ENCODE measurements around the gene RASA1.
"Not testable (repeated sequence)": the region's sequence is repeated elsewhere in the genome, so short reads cannot be mapped to it uniquely, and the experiment has no call there.

RASA1 gene

GRCh38 chr5:87266914-87267573 lies 639 bp upstream of the RASA1 start:
- Mint-ChIP-seq H3K27ac (peak overlapping the region; percentile 92), H3K27me3 (no peaks in the 10 kb centered on the region), H3K36me3 (no peaks in the 10 kb centered on the region), H3K4me3 (peak overlapping the region; percentile 95), H3K4me1 (peaks cover 18% of the 10 kb centered on the region), H3K9me3 (no peaks in the 10 kb centered on the region)
- ATAC-seq (ENCODE audit: low read depth) (no peak), DNase-seq (ENCODE audit: low spot score in 2 of 2) (no peak)

GRCh38 chr5:87268126-87268969 lies 665 bp downstream of the RASA1 start:
- H3K9me3 Mint-ChIP-seq: no peaks in the 10 kb centered on the region
- peaks cover 18% of the 10 kb centered on the region for H3K4me1 Mint-ChIP-seq

GRCh38 chr5:87268970-87269377 lies 1.3 kb downstream of the RASA1 start:
- peak overlapping the region; percentile 95 for H3K4me3 Mint-ChIP-seq
- no peaks in the 10 kb centered on the region for H3K27me3 Mint-ChIP-seq

More at GRCh38 chr5:87268126-87268969, 665 bp downstream of the RASA1 start:
- no peaks in the 10 kb centered on the region for H3K27me3 Mint-ChIP-seq
- peak overlapping the region; percentile 95 for H3K4me3 Mint-ChIP-seq
- peak; percentile 72 for ATAC-seq (ENCODE audit: low read depth)
- DNase-seq (ENCODE audit: low spot score in 2 of 2): peak; percentile 48 to 70
- H3K36me3 Mint-ChIP-seq: no peaks in the 10 kb centered on the region
- H3K27ac Mint-ChIP-seq: peak overlapping the region; percentile 92

GRCh38 chr5:87270888-87271287 lies 3.2 kb downstream of the RASA1 start:
- peaks cover 31% of the 10 kb centered on the region for H3K4me1 Mint-ChIP-seq
- not testable (repeated sequence) for ATAC-seq (ENCODE audit: low read depth); H3K36me3 Mint-ChIP-seq; DNase-seq (ENCODE audit: low spot score in 2 of 2); H3K9me3 Mint-ChIP-seq; H3K27me3 Mint-ChIP-seq; H3K4me3 Mint-ChIP-seq; H3K27ac Mint-ChIP-seq

More at GRCh38 chr5:87268970-87269377, 1.3 kb downstream of the RASA1 start:
- H3K27ac Mint-ChIP-seq: peak overlapping the region; percentile 92
- peaks cover 18% of the 10 kb centered on the region for H3K4me1 Mint-ChIP-seq
- DNase-seq (ENCODE audit: low spot score in 2 of 2): no peak
- H3K36me3 Mint-ChIP-seq: no peaks in the 10 kb centered on the region
- ATAC-seq (ENCODE audit: low read depth): no peak
- no peaks in the 10 kb centered on the region for H3K9me3 Mint-ChIP-seq

- H3K27ac Mint-ChIP-seq: peak overlapping the region; percentile 35
- peaks cover 28% of the 10 kb centered on the region for H3K4me1 Mint-ChIP-seq
- peaks cover 16% of the 10 kb centered on the region for H3K36me3 Mint-ChIP-seq
These were observed 9.0 kb downstream of the RASA1 start for GRCh38 chr5:87276655-87277054.

GRCh38 chr5:87277279-87277835 lies 9.7 kb downstream of the RASA1 start:
- DNase-seq (ENCODE audit: low spot score in 2 of 2): no peak
- H3K36me3 Mint-ChIP-seq: peaks cover 20% of the 10 kb centered on the region
- H3K4me1 Mint-ChIP-seq: peaks cover 31% of the 10 kb centered on the region
- H3K4me3 Mint-ChIP-seq: no peak overlapping the region
- H3K9me3 Mint-ChIP-seq: no peaks in the 10 kb centered on the region
- no peak for ATAC-seq (ENCODE audit: low read depth)
- peak overlapping the region; percentile 81 for H3K27ac Mint-ChIP-seq
- no peaks in the 10 kb centered on the region for H3K27me3 Mint-ChIP-seq

More at GRCh38 chr5:87276655-87277054, 9.0 kb downstream of the RASA1 start:
- Mint-ChIP-seq H3K9me3 (no peaks in the 10 kb centered on the region), H3K4me3 (no peak overlapping the region), H3K27me3 (no peaks in the 10 kb centered on the region)
- ATAC-seq (ENCODE audit: low read depth): no peak
- DNase-seq (ENCODE audit: low spot score in 2 of 2): no peak

GRCh38 chr5:87278590-87279100 lies 11.0 kb downstream of the RASA1 start:
- peaks cover 23% of the 10 kb centered on the region for H3K36me3 Mint-ChIP-seq
- DNase-seq (ENCODE audit: low spot score in 2 of 2): no peak
- H3K4me3 Mint-ChIP-seq: no peak overlapping the region
- no peaks in the 10 kb centered on the region for H3K9me3 Mint-ChIP-seq
- no peaks in the 10 kb centered on the region for H3K27me3 Mint-ChIP-seq
- peak overlapping the region; percentile 28 for H3K27ac Mint-ChIP-seq
- ATAC-seq (ENCODE audit: low read depth): no peak
- peaks cover 36% of the 10 kb centered on the region for H3K4me1 Mint-ChIP-seq

- H3K9me3 Mint-ChIP-seq: no peaks in the 10 kb centered on the region
- H3K4me1 Mint-ChIP-seq: peaks cover 22% of the 10 kb centered on the region
- H3K36me3 Mint-ChIP-seq: peaks cover 26% of the 10 kb centered on the region
- no peaks in the 10 kb centered on the region for H3K27me3 Mint-ChIP-seq
- no peak overlapping the region for H3K4me3 Mint-ChIP-seq
- ATAC-seq (ENCODE audit: low read depth) (no peak), DNase-seq (ENCODE audit: low spot score in 2 of 2) (no peak)
- H3K27ac Mint-ChIP-seq: no peak overlapping the region
These were observed 14.6 kb downstream of the RASA1 start for GRCh38 chr5:87282269-87282668.

GRCh38 chr5:87287266-87287665 lies 19.6 kb downstream of the RASA1 start:
- H3K9me3 Mint-ChIP-seq; H3K4me3 Mint-ChIP-seq; H3K27ac Mint-ChIP-seq; H3K27me3 Mint-ChIP-seq; DNase-seq (ENCODE audit: low spot score in 2 of 2); ATAC-seq (ENCODE audit: low read depth): not testable (repeated sequence)
- Mint-ChIP-seq H3K36me3 (peaks cover 24% of the 10 kb centered on the region), H3K4me1 (peaks cover 23% of the 10 kb centered on the region)

GRCh38 chr5:87298692-87299362 lies 31.1 kb downstream of the RASA1 start:
- peaks cover 2% of the 10 kb centered on the region for H3K9me3 Mint-ChIP-seq
- H3K36me3 Mint-ChIP-seq: peaks cover 12% of the 10 kb centered on the region
- no peak for ATAC-seq (ENCODE audit: low read depth)
- H3K27me3 Mint-ChIP-seq: no peaks in the 10 kb centered on the region
- DNase-seq (ENCODE audit: low spot score in 2 of 2): no peak
- peak overlapping the region; percentile 80 for H3K27ac Mint-ChIP-seq
- H3K4me1 Mint-ChIP-seq: peaks cover 42% of the 10 kb centered on the region
- H3K4me3 Mint-ChIP-seq: no peak overlapping the region

- peaks cover 32% of the 10 kb centered on the region for H3K4me1 Mint-ChIP-seq
These were observed 32.5 kb downstream of the RASA1 start for GRCh38 chr5:87300176-87300575.

GRCh38 chr5:87300744-87301143 lies 33.1 kb downstream of the RASA1 start:
- H3K4me3 Mint-ChIP-seq: no peak overlapping the region

More at GRCh38 chr5:87300176-87300575, 32.5 kb downstream of the RASA1 start:
- no peak overlapping the region for H3K4me3 Mint-ChIP-seq
- no peaks in the 10 kb centered on the region for H3K27me3 Mint-ChIP-seq
- peaks cover 2% of the 10 kb centered on the region for H3K9me3 Mint-ChIP-seq
- H3K36me3 Mint-ChIP-seq: peaks cover 17% of the 10 kb centered on the region
- ATAC-seq (ENCODE audit: low read depth) (no peak), DNase-seq (ENCODE audit: low spot score in 2 of 2) (no peak)
- no peak overlapping the region for H3K27ac Mint-ChIP-seq

GRCh38 chr5:87302061-87302460 lies 34.4 kb downstream of the RASA1 start:
- H3K27ac Mint-ChIP-seq: no peak overlapping the region
- DNase-seq (ENCODE audit: low spot score in 2 of 2) (no peak), ATAC-seq (ENCODE audit: low read depth) (no peak)
- H3K36me3 Mint-ChIP-seq: peaks cover 26% of the 10 kb centered on the region
- peaks cover 4% of the 10 kb centered on the region for H3K9me3 Mint-ChIP-seq
- no peak overlapping the region for H3K4me3 Mint-ChIP-seq
- H3K27me3 Mint-ChIP-seq: no peaks in the 10 kb centered on the region
- H3K4me1 Mint-ChIP-seq: peaks cover 34% of the 10 kb centered on the region

More at GRCh38 chr5:87300744-87301143, 33.1 kb downstream of the RASA1 start:
- H3K27ac Mint-ChIP-seq: no peak overlapping the region
- no peaks in the 10 kb centered on the region for H3K27me3 Mint-ChIP-seq
- H3K36me3 Mint-ChIP-seq: peaks cover 23% of the 10 kb centered on the region
- H3K9me3 Mint-ChIP-seq: peaks cover 6% of the 10 kb centered on the region
- H3K4me1 Mint-ChIP-seq: peaks cover 32% of the 10 kb centered on the region
- DNase-seq (ENCODE audit: low spot score in 2 of 2) (no peak), ATAC-seq (ENCODE audit: low read depth) (no peak)
